ENCODE results near the gene INTS11. TPM values are rescaled to one million over a fixed set of nuclear protein-coding genes. Genes with fewer than 3 reads are reported as not detected.

Gene INTS11
- total and polyA plus RNA-seq, 2 of the 13 experiments (the other 11 are each of a cell fraction or from before 2014, with no cell fraction given), result 52.8 to 94.8 TPM

GRCh38 chr1:1306661-1307260 lies 17.7 kb downstream of the INTS11 start (continued):
- TF ChIP-seq HMGXB4 (CRISPR knock-in tag; IDR thresholded peaks at IDR 0.05; ENCODE audit: borderline replicate concordance in 1 of 2, low read depth in 1 of 2) (peak in 1 of 2 experiments; percentile 41; a peak in 3 of 4 replicates), ZNF264 (CRISPR knock-in tag; IDR thresholded peaks at IDR 0.05) (no peak), HOXA7 (CRISPR knock-in tag; IDR thresholded peaks at IDR 0.05) (0 out of 2 replicates have a peak, but pooled peaks have one; percentile 35), PCBP2 (optimal IDR thresholded peaks at IDR 0.05; ENCODE audit: low read depth, low read length, poor library complexity, severe bottlenecking) (no peak), E2F1 (CRISPR knock-in tag; IDR thresholded peaks at IDR 0.05) (no peak), FOXP1 (IDR thresholded peaks at IDR 0.05) (no peak), FOXP1 (CRISPR knock-in tag; IDR thresholded peaks at IDR 0.05) (0 out of 2 replicates have a peak, but pooled peaks have one; percentile 10), NBN (conservative IDR thresholded peaks at IDR 0.05) (no peak), FOXM1 (CRISPR knock-in tag; IDR thresholded peaks at IDR 0.05) (no peak), RCOR2 (CRISPR knock-in tag; IDR thresholded peaks at IDR 0.05) (no peak), ZBTB21 (CRISPR knock-in tag; IDR thresholded peaks at IDR 0.05) (no peak), ZNF225 (CRISPR knock-in tag; IDR thresholded peaks at IDR 0.05) (no peak), PLRG1 (conservative IDR thresholded peaks at IDR 0.05) (no peak), ARNT2 (CRISPR knock-in tag; IDR thresholded peaks at IDR 0.05; ENCODE audit: low read depth) (0 out of 2 replicates have a peak, but pooled peaks have one; percentile 56), ZNF772 (CRISPR knock-in tag; IDR thresholded peaks at IDR 0.05) (no peak), ERF (CRISPR knock-in tag; IDR thresholded peaks at IDR 0.05) (no peak), PAX8 (CRISPR knock-in tag; IDR thresholded peaks at IDR 0.05; ENCODE audit: borderline replicate concordance) (no peak)
- TF ChIP-seq, protein P1, sequence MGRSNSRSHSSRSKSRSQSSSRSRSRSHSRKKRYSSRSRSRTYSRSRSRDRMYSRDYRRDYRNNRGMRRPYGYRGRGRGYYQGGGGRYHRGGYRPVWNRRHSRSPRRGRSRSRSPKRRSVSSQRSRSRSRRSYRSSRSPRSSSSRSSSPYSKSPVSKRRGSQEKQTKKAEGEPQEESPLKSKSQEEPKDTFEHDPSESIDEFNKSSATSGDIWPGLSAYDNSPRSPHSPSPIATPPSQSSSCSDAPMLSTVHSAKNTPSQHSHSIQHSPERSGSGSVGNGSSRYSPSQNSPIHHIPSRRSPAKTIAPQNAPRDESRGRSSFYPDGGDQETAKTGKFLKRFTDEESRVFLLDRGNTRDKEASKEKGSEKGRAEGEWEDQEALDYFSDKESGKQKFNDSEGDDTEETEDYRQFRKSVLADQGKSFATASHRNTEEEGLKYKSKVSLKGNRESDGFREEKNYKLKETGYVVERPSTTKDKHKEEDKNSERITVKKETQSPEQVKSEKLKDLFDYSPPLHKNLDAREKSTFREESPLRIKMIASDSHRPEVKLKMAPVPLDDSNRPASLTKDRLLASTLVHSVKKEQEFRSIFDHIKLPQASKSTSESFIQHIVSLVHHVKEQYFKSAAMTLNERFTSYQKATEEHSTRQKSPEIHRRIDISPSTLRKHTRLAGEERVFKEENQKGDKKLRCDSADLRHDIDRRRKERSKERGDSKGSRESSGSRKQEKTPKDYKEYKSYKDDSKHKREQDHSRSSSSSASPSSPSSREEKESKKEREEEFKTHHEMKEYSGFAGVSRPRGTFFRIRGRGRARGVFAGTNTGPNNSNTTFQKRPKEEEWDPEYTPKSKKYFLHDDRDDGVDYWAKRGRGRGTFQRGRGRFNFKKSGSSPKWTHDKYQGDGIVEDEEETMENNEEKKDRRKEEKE (IDR thresholded peaks at IDR 0.05), result no peak
- TF ChIP-seq, protein P2, sequence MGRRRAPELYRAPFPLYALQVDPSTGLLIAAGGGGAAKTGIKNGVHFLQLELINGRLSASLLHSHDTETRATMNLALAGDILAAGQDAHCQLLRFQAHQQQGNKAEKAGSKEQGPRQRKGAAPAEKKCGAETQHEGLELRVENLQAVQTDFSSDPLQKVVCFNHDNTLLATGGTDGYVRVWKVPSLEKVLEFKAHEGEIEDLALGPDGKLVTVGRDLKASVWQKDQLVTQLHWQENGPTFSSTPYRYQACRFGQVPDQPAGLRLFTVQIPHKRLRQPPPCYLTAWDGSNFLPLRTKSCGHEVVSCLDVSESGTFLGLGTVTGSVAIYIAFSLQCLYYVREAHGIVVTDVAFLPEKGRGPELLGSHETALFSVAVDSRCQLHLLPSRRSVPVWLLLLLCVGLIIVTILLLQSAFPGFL (CRISPR knock-in tag; IDR thresholded peaks at IDR 0.05), result no peak
- TF ChIP-seq, protein P3, sequence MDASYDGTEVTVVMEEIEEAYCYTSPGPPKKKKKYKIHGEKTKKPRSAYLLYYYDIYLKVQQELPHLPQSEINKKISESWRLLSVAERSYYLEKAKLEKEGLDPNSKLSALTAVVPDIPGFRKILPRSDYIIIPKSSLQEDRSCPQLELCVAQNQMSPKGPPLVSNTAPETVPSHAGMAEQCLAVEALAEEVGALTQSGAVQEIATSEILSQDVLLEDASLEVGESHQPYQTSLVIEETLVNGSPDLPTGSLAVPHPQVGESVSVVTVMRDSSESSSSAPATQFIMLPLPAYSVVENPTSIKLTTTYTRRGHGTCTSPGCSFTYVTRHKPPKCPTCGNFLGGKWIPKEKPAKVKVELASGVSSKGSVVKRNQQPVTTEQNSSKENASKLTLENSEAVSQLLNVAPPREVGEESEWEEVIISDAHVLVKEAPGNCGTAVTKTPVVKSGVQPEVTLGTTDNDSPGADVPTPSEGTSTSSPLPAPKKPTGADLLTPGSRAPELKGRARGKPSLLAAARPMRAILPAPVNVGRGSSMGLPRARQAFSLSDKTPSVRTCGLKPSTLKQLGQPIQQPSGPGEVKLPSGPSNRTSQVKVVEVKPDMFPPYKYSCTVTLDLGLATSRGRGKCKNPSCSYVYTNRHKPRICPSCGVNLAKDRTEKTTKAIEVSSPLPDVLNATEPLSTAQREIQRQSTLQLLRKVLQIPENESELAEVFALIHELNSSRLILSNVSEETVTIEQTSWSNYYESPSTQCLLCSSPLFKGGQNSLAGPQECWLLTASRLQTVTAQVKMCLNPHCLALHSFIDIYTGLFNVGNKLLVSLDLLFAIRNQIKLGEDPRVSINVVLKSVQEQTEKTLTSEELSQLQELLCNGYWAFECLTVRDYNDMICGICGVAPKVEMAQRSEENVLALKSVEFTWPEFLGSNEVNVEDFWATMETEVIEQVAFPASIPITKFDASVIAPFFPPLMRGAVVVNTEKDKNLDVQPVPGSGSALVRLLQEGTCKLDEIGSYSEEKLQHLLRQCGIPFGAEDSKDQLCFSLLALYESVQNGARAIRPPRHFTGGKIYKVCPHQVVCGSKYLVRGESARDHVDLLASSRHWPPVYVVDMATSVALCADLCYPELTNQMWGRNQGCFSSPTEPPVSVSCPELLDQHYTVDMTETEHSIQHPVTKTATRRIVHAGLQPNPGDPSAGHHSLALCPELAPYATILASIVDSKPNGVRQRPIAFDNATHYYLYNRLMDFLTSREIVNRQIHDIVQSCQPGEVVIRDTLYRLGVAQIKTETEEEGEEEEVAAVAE (CRISPR knock-in tag; IDR thresholded peaks at IDR 0.05; ENCODE audit: borderline replicate concordance), result no peak
